B cell (primary cell): ENCODE data around the gene HLA-DRB1. TPM values are rescaled to one million over a fixed set of nuclear protein-coding genes. Genes with fewer than 3 reads are reported as not detected.

Experiments used
- ATAC-seq: fragments of 200-7000 bp; cut with Tn5 transposase; one replicate; pipeline ENCODE4 v1.10.0; 2021; ENCODE audit warnings: low read depth, mild to moderate bottlenecking, moderate number of reproducible peaks, moderate library complexity
- CTCF ChIA-PET: fragments of 350-600 bp; sonication (Branson Sonifier 250); formaldehyde crosslinking; loops from one replicate; lab custom pipeline; 2021; ENCODE audit warnings: antibody characterized with exemption, inconsistent platforms; lab: Charles Lee
- POLR2A ChIA-PET: fragments of 350-600 bp; sonication (Branson Sonifier 250); formaldehyde crosslinking; loops from one replicate; lab custom pipeline; 2021; ENCODE audit warnings: antibody characterized with exemption; lab: Charles Lee
- DNase-seq: peaks from one replicate; pipeline ENCODE4 v3.0.0; 2013
- H2AFZ ChIP-seq: 2 replicates; pipeline ENCODE4 v1.6.1; 2012; ENCODE audit warnings: mild to moderate bottlenecking, low read depth, low read length; ENCODE audit not compliant: insufficient read depth, poor library complexity, severe bottlenecking
- H3K27ac ChIP-seq, 2 donors: 1 replicate in 1 of 2; 2 replicates in 1 of 2; pipeline ENCODE4 v1.5.1; 2012 to 2013; ENCODE audit warnings: low read length in 2 of 2, mild to moderate bottlenecking in 2 of 2, moderate library complexity in 1 of 2
- H3K27me3 ChIP-seq, 4 experiments: fragments of 200-600 bp in 1 of 4; sonication (generic) in 1 of 4; replicated peaks in 1 of 4; 1 replicate in 2 of 4; 2 replicates in 2 of 4; pipeline versions ENCODE4 v1.6.1 to v1.7.0; 2013 to 2016; ENCODE audit warnings: low read length in 3 of 4, mild to moderate bottlenecking in 2 of 4, mixed read lengths in 1 of 4, moderate library complexity in 1 of 4; ENCODE audit not compliant: insufficient read depth in 4 of 4, control insufficient read depth in 3 of 4; ENCODE audit errors: control extremely low read depth in 1 of 4
- H3K36me3 ChIP-seq, 2 experiments: replicated peaks in 1 of 2; 1 replicate in 1 of 2; 2 replicates in 1 of 2; pipeline versions ENCODE4 v1.6.1 to v1.7.1; 2013; ENCODE audit warnings: low read length in 1 of 2; ENCODE audit not compliant: insufficient read depth in 2 of 2, control insufficient read depth in 1 of 2; ENCODE audit errors: control extremely low read depth in 1 of 2, extremely low read depth in 1 of 2
- H3K4me1 ChIP-seq, 2 donors: fragments of 200-600 bp in 1 of 2; sonication (generic) in 1 of 2; 1 replicate in 1 of 2; 2 replicates in 1 of 2; pipeline versions ENCODE4 v1.5.1 to v1.6.1; 2013 to 2017; ENCODE audit warnings: low read length in 2 of 2; ENCODE audit not compliant: control insufficient read depth in 2 of 2, insufficient read depth in 2 of 2
- H3K4me2 ChIP-seq: replicated peaks from 2 replicates; pipeline ENCODE3; 2012; ENCODE audit warnings: mild to moderate bottlenecking, low read depth, low read length; ENCODE audit not compliant: poor library complexity, severe bottlenecking
- H3K4me3 ChIP-seq, 5 experiments: fragments of 200-600 bp in 1 of 5; sonication (generic) in 1 of 5; 1 replicate in 3 of 5; 2 replicates in 2 of 5; pipeline versions ENCODE4 v1.5.1 to v1.7.0; 2011 to 2016; ENCODE audit warnings: low read length in 4 of 5, mild to moderate bottlenecking in 4 of 5, low read depth in 2 of 5, control low read depth in 1 of 5, moderate library complexity in 1 of 5; ENCODE audit not compliant: insufficient read depth in 1 of 5; ENCODE audit errors: control extremely low read depth in 1 of 5, extremely low read depth in 1 of 5
- H3K79me2 ChIP-seq: fragments of 200-600 bp; sonication (generic); one replicate; pipeline ENCODE4 v1.6.0; 2016; ENCODE audit warnings: low read length; ENCODE audit not compliant: control insufficient read depth, insufficient read depth
- H3K9ac ChIP-seq: fragments of 200-600 bp; sonication (generic); 2 replicates; pipeline ENCODE4 v1.6.1; 2017; ENCODE audit warnings: mild to moderate bottlenecking, low read length, moderate library complexity
- H3K9me3 ChIP-seq, 3 donors: one replicate each; pipeline versions ENCODE4 v1.6.1 to v1.7.1; 2013; ENCODE audit warnings: low read length in 2 of 3; ENCODE audit not compliant: control insufficient read depth in 2 of 3, insufficient read depth in 1 of 3; ENCODE audit errors: control extremely low read depth in 1 of 3
- H4K20me1 ChIP-seq: 2 replicates; pipeline ENCODE4 v1.6.0; 2012; ENCODE audit warnings: mild to moderate bottlenecking, low read length; ENCODE audit not compliant: insufficient read depth, control insufficient read depth, poor library complexity, severe bottlenecking
- H3K27ac Mint-ChIP-seq: one replicate; pipeline ENCODE4 v1.8.0; 2021; ENCODE audit warnings: mixed read lengths
- H3K27me3 Mint-ChIP-seq: one replicate; pipeline ENCODE4 v1.8.0; 2021; ENCODE audit warnings: mixed read lengths
- H3K4me1 Mint-ChIP-seq: one replicate; pipeline ENCODE4 v1.8.0; 2021; ENCODE audit warnings: mixed read lengths
- H3K4me3 Mint-ChIP-seq: one replicate; pipeline ENCODE4 v1.8.0; 2021; ENCODE audit warnings: mixed read lengths
- H3K9me3 Mint-ChIP-seq: one replicate; pipeline ENCODE4 v1.8.0; 2022; ENCODE audit warnings: mixed read lengths; ENCODE audit not compliant: insufficient read depth
- EZH2 ChIP-seq: IDR thresholded peaks from 2 replicates; pipeline ENCODE4 v1.6.1; 2012; ENCODE audit warnings: borderline replicate concordance, low read depth, mild to moderate bottlenecking, moderate library complexity, low read length; ENCODE audit not compliant: insufficient read depth, poor library complexity, severe bottlenecking
- whole genome bisulfite sequencing: methylation state at CpG from one replicate; pipeline ENCODE4 v1.1.5; 2013; ENCODE audit warnings: missing lambda C conversion rate; ENCODE audit not compliant: insufficient coverage; 5-methylcytosine and 5-hydroxymethylcytosine counted together
- intact Hi-C: fragments of 100-400 bp; cut with micrococcal nuclease; formaldehyde crosslinking; loops from one replicate; pipeline ENCODE4 v1.10.0; 2022
- polyA plus RNA-seq: library from polyadenylated mRNA; depleted of rRNA; stranded (reverse); fragments of >200 nt; gene quantifications from 2 replicates; pipeline ENCODE4 v1.2.3, GENCODE V29; 2012
- total RNA-seq, 2 donors: library from RNA; stranded (reverse); fragments of 120-200 nt in 1 of 2; gene quantifications; 1 replicate in 1 of 2; 2 replicates in 1 of 2; pipeline versions ENCODE4 v1.2.3 to v1.2.4, GENCODE V29; 2013 to 2022
- TF ChIP-seq, protein P1 (sequence below): fragments of 200-600 bp; IDR thresholded peaks from one replicate; pipeline ENCODE4 v1.8.0; 2022; ENCODE audit warnings: antibody characterized with exemption, mild to moderate bottlenecking

The HLA-DRB1 gene
- total and polyA plus RNA-seq, 2 donors (not counting 1 experiment from before 2014, with no cell fraction given) = 559 to 1,240 TPM

- Histone ChIP-seq H3K79me2 (peaks cover 21% of the 10 kb centered on the region), H3K4me3 (no peak overlapping the region), H3K4me1 (peaks cover 47 to 50% of the 10 kb centered on the region in 2 donors), H4K20me1 (no peaks in the 10 kb centered on the region), H2AFZ (no peak overlapping the region), H3K4me2 (no peak overlapping the region), H3K27ac (peak overlapping the region; percentile 97 to 99), H3K9ac (no peak overlapping the region), H3K9me3 (peaks cover 3 to 14% (median 5%) of the 10 kb centered on the region in 3 donors), H3K27me3 (no peaks in the 10 kb centered on the region), H3K36me3 (no peaks in the 10 kb centered on the region)
- Mint-ChIP-seq H3K27me3 (no peaks in the 10 kb centered on the region), H3K9me3 (peaks cover 5% of the 10 kb centered on the region), H3K27ac (peak overlapping the region; percentile 88), H3K4me1 (peaks cover 63% of the 10 kb centered on the region), H3K4me3 (peak overlapping the region; percentile 20)
- ATAC-seq (no peak), DNase-seq (no peak)
- CTCF ChIA-PET = interaction anchor here (1.0 to 4.3 kb wide), 13 partner anchors 8 to 189 kb away, joined by 3 to 59 read pairs (median 7); partner anchors contain the start of gene HLA-DQA1
- TF ChIP-seq, protein P1, sequence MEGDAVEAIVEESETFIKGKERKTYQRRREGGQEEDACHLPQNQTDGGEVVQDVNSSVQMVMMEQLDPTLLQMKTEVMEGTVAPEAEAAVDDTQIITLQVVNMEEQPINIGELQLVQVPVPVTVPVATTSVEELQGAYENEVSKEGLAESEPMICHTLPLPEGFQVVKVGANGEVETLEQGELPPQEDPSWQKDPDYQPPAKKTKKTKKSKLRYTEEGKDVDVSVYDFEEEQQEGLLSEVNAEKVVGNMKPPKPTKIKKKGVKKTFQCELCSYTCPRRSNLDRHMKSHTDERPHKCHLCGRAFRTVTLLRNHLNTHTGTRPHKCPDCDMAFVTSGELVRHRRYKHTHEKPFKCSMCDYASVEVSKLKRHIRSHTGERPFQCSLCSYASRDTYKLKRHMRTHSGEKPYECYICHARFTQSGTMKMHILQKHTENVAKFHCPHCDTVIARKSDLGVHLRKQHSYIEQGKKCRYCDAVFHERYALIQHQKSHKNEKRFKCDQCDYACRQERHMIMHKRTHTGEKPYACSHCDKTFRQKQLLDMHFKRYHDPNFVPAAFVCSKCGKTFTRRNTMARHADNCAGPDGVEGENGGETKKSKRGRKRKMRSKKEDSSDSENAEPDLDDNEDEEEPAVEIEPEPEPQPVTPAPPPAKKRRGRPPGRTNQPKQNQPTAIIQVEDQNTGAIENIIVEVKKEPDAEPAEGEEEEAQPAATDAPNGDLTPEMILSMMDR = no peak
- no peak for TF ChIP-seq EZH2
- WGBS = 89% methylated on average over 2 of the region's 3 CpGs
- POLR2A ChIA-PET = interaction anchor here (0.6 to 3.3 kb wide), 6 partner anchors 8 to 319 kb away, joined by 3 to 82 read pairs (median 14); partner anchors contain the start of gene HLA-DQA1
- intact Hi-C loops = loop anchor here (5.0 kb wide), 1 partner anchor 34 kb away; the partner anchor contains the start of gene HLA-DRB1
Observed at GRCh38 chr6:32621372-32621771, 31.7 kb upstream of the HLA-DRB1 start.

GRCh38 chr6:32617751-32618150, 28.1 kb upstream of the HLA-DRB1 start:
- Histone ChIP-seq H3K4me3 (no peak overlapping the region), H3K79me2 (peaks cover 39% of the 10 kb centered on the region), H3K27ac (peak overlapping the region in 1 of 2 donors; percentile 31), H2AFZ (no peak overlapping the region), H4K20me1 (no peaks in the 10 kb centered on the region), H3K36me3 (no peaks in the 10 kb centered on the region), H3K4me1 (peaks cover 35 to 40% of the 10 kb centered on the region in 2 donors), H3K4me2 (no peak overlapping the region), H3K9ac (no peak overlapping the region), H3K9me3 (peaks cover 3 to 14% (median 5%) of the 10 kb centered on the region in 3 donors), H3K27me3 (no peaks in the 10 kb centered on the region)
- ChIA-PET POLR2A (interaction anchor here (0.9 to 1.0 kb wide), 3 partner anchors 8 to 18 kb away, joined by 3 read pairs; no protein-coding TSS in a partner anchor), CTCF (no interaction called here)
- DNase-seq (no peak), ATAC-seq (no peak)
- no CpG with 5 or more reads among the region's 1 CpG for WGBS
- Mint-ChIP-seq H3K27ac (peak overlapping the region; percentile 65), H3K4me1 (peaks cover 63% of the 10 kb centered on the region), H3K4me3 (no peak overlapping the region), H3K27me3 (no peaks in the 10 kb centered on the region), H3K9me3 (peaks cover 5% of the 10 kb centered on the region)
- intact Hi-C loops = no loop called here
- TF ChIP-seq, protein P1 = no peak
- TF ChIP-seq EZH2 = no peak
